Measurements from ENCODE around the gene DPPA3. TPM values are rescaled to one million over a fixed set of nuclear protein-coding genes. Genes with fewer than 3 reads are reported as not detected.

Gene DPPA3
- total and polyA plus RNA-seq, 2 donors: 0.19 to 0.57 TPM

GRCh38 chr12:7681535-7681934 lies 29.7 kb upstream of the DPPA3 start:
- no peak overlapping the region for H3K27ac ChIP-seq (ENCODE audit: low read depth in 1 of 2, low read length in 1 of 2)
- H3K4me1 ChIP-seq (ENCODE audit: control insufficient read depth in 2 of 2, insufficient read depth in 2 of 2, low read length in 2 of 2): no peaks in the 10 kb centered on the region
- H3K36me3 ChIP-seq (ENCODE audit: control insufficient read depth in 2 of 2, insufficient read depth in 2 of 2, low read length in 1 of 2): no peaks in the 10 kb centered on the region
- no peaks in the 10 kb centered on the region for H3K27me3 ChIP-seq (ENCODE audit: control insufficient read depth in 2 of 2, insufficient read depth in 1 of 2, low read length in 1 of 2)
- H3K9me3 ChIP-seq (ENCODE audit: control insufficient read depth in 2 of 2, insufficient read depth in 1 of 2, low read length in 1 of 2): no peaks in the 10 kb centered on the region
- DNase-seq (ENCODE audit: low read depth in 6 of 9, low spot score in 9 of 9): no peak
- no peak overlapping the region for H3K4me3 ChIP-seq (ENCODE audit: low read length in 2 of 2)
- 87% methylated on average over 2 of the region's 2 CpGs for WGBS

GRCh38 chr12:7693793-7694192 lies 17.4 kb upstream of the DPPA3 start:
- H3K36me3 ChIP-seq (ENCODE audit: control insufficient read depth in 2 of 2, insufficient read depth in 2 of 2, low read length in 1 of 2): no peaks in the 10 kb centered on the region
- DNase-seq (ENCODE audit: low read depth in 6 of 9, low spot score in 9 of 9): no peak
- no peaks in the 10 kb centered on the region for H3K9me3 ChIP-seq (ENCODE audit: control insufficient read depth in 2 of 2, insufficient read depth in 1 of 2, low read length in 1 of 2)
- H3K4me1 ChIP-seq (ENCODE audit: control insufficient read depth in 2 of 2, insufficient read depth in 2 of 2, low read length in 2 of 2): no peaks in the 10 kb centered on the region
- H3K27ac ChIP-seq (ENCODE audit: low read depth in 1 of 2, low read length in 1 of 2): no peak overlapping the region
- H3K4me3 ChIP-seq (ENCODE audit: low read length in 2 of 2): no peak overlapping the region
- 41% methylated on average over 6 of the region's 6 CpGs for WGBS
- H3K27me3 ChIP-seq (ENCODE audit: control insufficient read depth in 2 of 2, insufficient read depth in 1 of 2, low read length in 1 of 2): no peaks in the 10 kb centered on the region

GRCh38 chr12:7694556-7695236 lies 16.5 kb upstream of the DPPA3 start:
- no peak overlapping the region for H3K4me3 ChIP-seq (ENCODE audit: low read length in 2 of 2)
- 77% methylated on average over 3 of the region's 3 CpGs for WGBS
- no peaks in the 10 kb centered on the region for H3K27me3 ChIP-seq (ENCODE audit: control insufficient read depth in 2 of 2, insufficient read depth in 1 of 2, low read length in 1 of 2)
- H3K9me3 ChIP-seq (ENCODE audit: control insufficient read depth in 2 of 2, insufficient read depth in 1 of 2, low read length in 1 of 2): no peaks in the 10 kb centered on the region
- no peaks in the 10 kb centered on the region for H3K36me3 ChIP-seq (ENCODE audit: control insufficient read depth in 2 of 2, insufficient read depth in 2 of 2, low read length in 1 of 2)
- DNase-seq (ENCODE audit: low read depth in 6 of 9, low spot score in 9 of 9): no peak
- H3K4me1 ChIP-seq (ENCODE audit: control insufficient read depth in 2 of 2, insufficient read depth in 2 of 2, low read length in 2 of 2): no peaks in the 10 kb centered on the region
- no peak overlapping the region for H3K27ac ChIP-seq (ENCODE audit: low read depth in 1 of 2, low read length in 1 of 2)

- DNase-seq (ENCODE audit: low read depth in 6 of 9, low spot score in 9 of 9): no peak
- H3K4me1 ChIP-seq (ENCODE audit: control insufficient read depth in 2 of 2, insufficient read depth in 2 of 2, low read length in 2 of 2): no peaks in the 10 kb centered on the region
- no peaks in the 10 kb centered on the region for H3K9me3 ChIP-seq (ENCODE audit: control insufficient read depth in 2 of 2, insufficient read depth in 1 of 2, low read length in 1 of 2)
- WGBS: 16% methylated on average over 10 of the region's 10 CpGs
- H3K27me3 ChIP-seq (ENCODE audit: control insufficient read depth in 2 of 2, insufficient read depth in 1 of 2, low read length in 1 of 2): no peaks in the 10 kb centered on the region
- no peaks in the 10 kb centered on the region for H3K36me3 ChIP-seq (ENCODE audit: control insufficient read depth in 2 of 2, insufficient read depth in 2 of 2, low read length in 1 of 2)
- no peak overlapping the region for H3K4me3 ChIP-seq (ENCODE audit: low read length in 2 of 2)
- no peak overlapping the region for H3K27ac ChIP-seq (ENCODE audit: low read depth in 1 of 2, low read length in 1 of 2)
Observed at GRCh38 chr12:7695237-7695560, 16.0 kb upstream of the DPPA3 start.

GRCh38 chr12:7695566-7696197 lies 15.6 kb upstream of the DPPA3 start, which contains the start of gene GDF3:
GDF3 (minus strand) TSS chr12:7695775; CDS start chr12:7695728, 47 bp downstream.
- DNase-seq (ENCODE audit: low read depth in 6 of 9, low spot score in 9 of 9): no peak
- no peaks in the 10 kb centered on the region for H3K27me3 ChIP-seq (ENCODE audit: control insufficient read depth in 2 of 2, insufficient read depth in 1 of 2, low read length in 1 of 2)
- H3K36me3 ChIP-seq (ENCODE audit: control insufficient read depth in 2 of 2, insufficient read depth in 2 of 2, low read length in 1 of 2): no peaks in the 10 kb centered on the region
- no peak within 1 kb of the TSS for H3K27ac ChIP-seq (ENCODE audit: low read depth in 1 of 2, low read length in 1 of 2)
- H3K9me3 ChIP-seq (ENCODE audit: control insufficient read depth in 2 of 2, insufficient read depth in 1 of 2, low read length in 1 of 2): no peaks in the 10 kb centered on the region
- no peaks in the 10 kb centered on the region for H3K4me1 ChIP-seq (ENCODE audit: control insufficient read depth in 2 of 2, insufficient read depth in 2 of 2, low read length in 2 of 2)
- WGBS: 45% methylated on average over 7 of the region's 7 CpGs
- no peak within 1 kb of the TSS for H3K4me3 ChIP-seq (ENCODE audit: low read length in 2 of 2)

DNA sequence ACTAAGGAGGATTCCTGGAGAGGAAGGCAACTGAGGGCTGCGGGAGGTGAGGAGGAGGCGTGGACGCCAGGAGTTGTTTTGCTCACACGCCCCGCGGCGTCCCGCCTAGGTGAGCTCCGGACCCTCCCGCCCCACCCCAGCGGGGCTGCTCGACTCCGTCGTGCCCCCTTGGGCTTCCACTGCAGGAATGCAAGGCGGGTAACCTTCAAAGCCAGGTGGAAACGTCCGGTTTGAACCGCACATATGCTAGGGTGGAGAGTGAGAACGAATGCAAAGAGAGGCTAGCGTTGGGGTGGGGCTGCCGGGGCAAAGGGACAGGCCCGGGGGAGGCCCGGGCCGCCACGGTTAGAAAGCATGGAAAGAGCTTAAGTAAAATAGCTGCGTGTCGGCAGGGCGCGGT lies 5.4 kb upstream of the DPPA3 start:
- H3K4me1 ChIP-seq (ENCODE audit: control insufficient read depth in 2 of 2, insufficient read depth in 2 of 2, low read length in 2 of 2): no peaks in the 10 kb centered on the region
- no peaks in the 10 kb centered on the region for H3K36me3 ChIP-seq (ENCODE audit: control insufficient read depth in 2 of 2, insufficient read depth in 2 of 2, low read length in 1 of 2)
- H3K27ac ChIP-seq (ENCODE audit: low read depth in 1 of 2, low read length in 1 of 2): no peak overlapping the region
- no peaks in the 10 kb centered on the region for H3K9me3 ChIP-seq (ENCODE audit: control insufficient read depth in 2 of 2, insufficient read depth in 1 of 2, low read length in 1 of 2)
- DNase-seq (ENCODE audit: low read depth in 6 of 9, low spot score in 9 of 9): no peak
- 98% methylated on average over 29 of the region's 29 CpGs for WGBS
- no peak overlapping the region for H3K4me3 ChIP-seq (ENCODE audit: low read length in 2 of 2)
- no peaks in the 10 kb centered on the region for H3K27me3 ChIP-seq (ENCODE audit: control insufficient read depth in 2 of 2, insufficient read depth in 1 of 2, low read length in 1 of 2)

GRCh38 chr12:7709969-7710675 lies 1.1 kb upstream of the DPPA3 start:
- H3K4me1 ChIP-seq (ENCODE audit: control insufficient read depth in 2 of 2, insufficient read depth in 2 of 2, low read length in 2 of 2): no peaks in the 10 kb centered on the region
- H3K27me3 ChIP-seq (ENCODE audit: control insufficient read depth in 2 of 2, insufficient read depth in 1 of 2, low read length in 1 of 2): no peaks in the 10 kb centered on the region
- no peak for DNase-seq (ENCODE audit: low read depth in 6 of 9, low spot score in 9 of 9)
- no peaks in the 10 kb centered on the region for H3K36me3 ChIP-seq (ENCODE audit: control insufficient read depth in 2 of 2, insufficient read depth in 2 of 2, low read length in 1 of 2)
- H3K4me3 ChIP-seq (ENCODE audit: low read length in 2 of 2): no peak overlapping the region
- 91% methylated on average over 8 of the region's 8 CpGs for WGBS
- H3K27ac ChIP-seq (ENCODE audit: low read depth in 1 of 2, low read length in 1 of 2): no peak overlapping the region
- H3K9me3 ChIP-seq (ENCODE audit: control insufficient read depth in 2 of 2, insufficient read depth in 1 of 2, low read length in 1 of 2): no peaks in the 10 kb centered on the region

DNA sequence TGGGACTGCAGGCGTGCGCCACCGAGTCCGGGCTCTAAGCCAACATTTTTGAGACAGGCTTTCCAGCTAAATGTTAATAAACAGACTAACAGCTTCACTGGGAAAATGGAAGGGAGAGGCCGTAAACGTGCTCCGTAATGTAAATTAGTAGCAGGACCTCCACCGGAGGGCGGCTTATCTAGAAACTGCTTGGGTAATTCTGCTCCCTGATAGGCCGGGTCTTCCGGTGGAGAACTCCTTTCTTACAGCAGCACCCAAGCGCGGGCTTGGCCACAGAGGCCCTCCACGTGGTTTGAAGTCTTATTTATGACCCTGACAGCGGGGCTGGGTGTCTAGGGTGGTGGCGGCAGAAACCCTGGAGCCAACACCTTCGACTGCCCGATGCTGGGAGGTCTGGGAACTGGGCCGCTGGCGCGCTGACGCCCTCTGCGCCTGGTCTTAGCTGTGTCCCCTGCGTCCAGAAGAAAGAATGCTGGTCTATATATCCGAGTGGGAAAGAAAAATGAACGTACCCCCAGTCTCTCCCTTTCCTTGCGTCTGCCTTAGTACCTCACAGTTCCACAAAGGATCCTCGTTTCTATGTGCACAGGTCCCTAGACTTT lies 1.7 kb downstream of the DPPA3 start:
- H3K4me1 ChIP-seq (ENCODE audit: control insufficient read depth in 2 of 2, insufficient read depth in 2 of 2, low read length in 2 of 2): no peaks in the 10 kb centered on the region
- no peak for DNase-seq (ENCODE audit: low read depth in 6 of 9, low spot score in 9 of 9)
- H3K4me3 ChIP-seq (ENCODE audit: low read length in 2 of 2): no peak overlapping the region
- no peaks in the 10 kb centered on the region for H3K9me3 ChIP-seq (ENCODE audit: control insufficient read depth in 2 of 2, insufficient read depth in 1 of 2, low read length in 1 of 2)
- H3K27me3 ChIP-seq (ENCODE audit: control insufficient read depth in 2 of 2, insufficient read depth in 1 of 2, low read length in 1 of 2): no peaks in the 10 kb centered on the region
- H3K36me3 ChIP-seq (ENCODE audit: control insufficient read depth in 2 of 2, insufficient read depth in 2 of 2, low read length in 1 of 2): no peaks in the 10 kb centered on the region
- WGBS: 96% methylated on average over 28 of the region's 28 CpGs
- H3K27ac ChIP-seq (ENCODE audit: low read depth in 1 of 2, low read length in 1 of 2): no peak overlapping the region

GRCh38 chr12:7716381-7716780 lies 5.1 kb downstream of the DPPA3 start:
- Histone ChIP-seq H3K36me3 (ENCODE audit: control insufficient read depth in 2 of 2, insufficient read depth in 2 of 2, low read length in 1 of 2) (no peaks in the 10 kb centered on the region), H3K27me3 (ENCODE audit: control insufficient read depth in 2 of 2, insufficient read depth in 1 of 2, low read length in 1 of 2) (no peaks in the 10 kb centered on the region), H3K27ac (ENCODE audit: low read depth in 1 of 2, low read length in 1 of 2) (no peak overlapping the region), H3K9me3 (ENCODE audit: control insufficient read depth in 2 of 2, insufficient read depth in 1 of 2, low read length in 1 of 2) (no peaks in the 10 kb centered on the region), H3K4me1 (ENCODE audit: control insufficient read depth in 2 of 2, insufficient read depth in 2 of 2, low read length in 2 of 2) (no peaks in the 10 kb centered on the region), H3K4me3 (ENCODE audit: low read length in 2 of 2) (no peak overlapping the region)
- DNase-seq (ENCODE audit: low read depth in 6 of 9, low spot score in 9 of 9): no peak
- WGBS: 47% methylated on average over 5 of the region's 5 CpGs

Measured in thymus (tissue), 11 donors.